A673 (cell line): ENCODE results near the gene CUEDC2. TPM values are rescaled to one million over a fixed set of nuclear protein-coding genes. Genes with fewer than 3 reads are reported as not detected.
A peak's percentile ranks its signal among the peaks of the same experiment; 100 is the strongest.

Experiments used
- BruUV-seq: library from RNA; stranded (reverse); fragments of 400-500 nt; replicated peaks from 2 replicates; lab custom pipeline; 2021; lab: Mats Ljungman, UMichigan
- CTCF ChIA-PET: fragments of 300-600 bp; sonication (Branson Sonifier 250); formaldehyde crosslinking; loops from one replicate; lab custom pipeline; 2022; ENCODE audit warnings: antibody characterized with exemption; lab: Charles Lee
- POLR2A ChIA-PET: fragments of 300-600 bp; sonication (Branson Sonifier 250); formaldehyde crosslinking; loops from one replicate; lab custom pipeline; 2022; ENCODE audit warnings: antibody characterized with exemption; ENCODE audit not compliant: low non-redundant PET; lab: Charles Lee
- DNase-seq: peaks from one replicate; pipeline ENCODE4 v3.0.0-alpha.2; 2015; ENCODE audit warnings: low spot score
- H3K27ac ChIP-seq: fragments of 200-600 bp; sonication (generic); 2 replicates; pipeline ENCODE4 v1.5.1; 2016; ENCODE audit warnings: mixed run types, low read depth, mild to moderate bottlenecking, mixed read lengths, antibody characterized with exemption, low read length; ENCODE audit not compliant: poor library complexity, severe bottlenecking
- H3K27me3 ChIP-seq: fragments of 200-600 bp; sonication (generic); replicated peaks from 2 replicates; pipeline ENCODE4 v1.6.1; 2017; ENCODE audit warnings: mixed run types, low read depth, mild to moderate bottlenecking, mixed read lengths, antibody characterized with exemption, low read length; ENCODE audit not compliant: insufficient read depth, poor library complexity
- H3K36me3 ChIP-seq: fragments of 200-600 bp; sonication (generic); 2 replicates; pipeline ENCODE4 v1.6.1; 2016; ENCODE audit warnings: mixed run types, mild to moderate bottlenecking, mixed read lengths, antibody characterized with exemption, low read length; ENCODE audit not compliant: insufficient read depth, poor library complexity, severe bottlenecking
- H3K4me1 ChIP-seq: fragments of 200-600 bp; sonication (generic); 2 replicates; pipeline ENCODE4 v1.6.1; 2017; ENCODE audit warnings: mixed run types, mild to moderate bottlenecking, mixed read lengths, antibody characterized with exemption, low read length; ENCODE audit not compliant: insufficient read depth, poor library complexity, severe bottlenecking
- H3K4me3 ChIP-seq: fragments of 200-600 bp; sonication (generic); 2 replicates; pipeline ENCODE4 v1.5.1; 2016; ENCODE audit warnings: low read depth, mixed run types, mild to moderate bottlenecking, mixed read lengths, low read length; ENCODE audit not compliant: poor library complexity, severe bottlenecking
- H3K9me3 ChIP-seq: fragments of 200-600 bp; sonication (generic); 2 replicates; pipeline ENCODE4 v1.6.1; 2016; ENCODE audit warnings: mixed run types, low read depth, mild to moderate bottlenecking, mixed read lengths, antibody characterized with exemption, low read length; ENCODE audit not compliant: poor library complexity, severe bottlenecking
- CTCF ChIP-seq: fragments of 300-800, 200-600 bp; sonication (generic); conservative IDR thresholded peaks from 2 replicates; pipeline ENCODE4 v1.5.1; 2017; ENCODE audit warnings: low read depth, mild to moderate bottlenecking, antibody characterized with exemption, low read length, moderate library complexity, mixed read lengths
- EZH2 ChIP-seq: fragments of 200-600 bp; sonication (generic); IDR thresholded peaks from 2 replicates; pipeline ENCODE4 v1.6.1; 2017; ENCODE audit warnings: borderline replicate concordance, low read depth, mild to moderate bottlenecking, mixed read lengths, antibody characterized with exemption, low read length; ENCODE audit not compliant: poor library complexity, severe bottlenecking
- intact Hi-C: fragments of 100-400 bp; cut with micrococcal nuclease; formaldehyde crosslinking; loops from one replicate; pipeline ENCODE4 v1.10.0; 2022; ENCODE audit not compliant: unreplicated experiment
- total RNA-seq: library from RNA; stranded (reverse); gene quantifications from 2 replicates; pipeline ENCODE4 v1.2.3, GENCODE V29; 2021

CUEDC2 gene
- total RNA-seq, 1 experiment from 2014 or later: 63.7 TPM

DNA sequence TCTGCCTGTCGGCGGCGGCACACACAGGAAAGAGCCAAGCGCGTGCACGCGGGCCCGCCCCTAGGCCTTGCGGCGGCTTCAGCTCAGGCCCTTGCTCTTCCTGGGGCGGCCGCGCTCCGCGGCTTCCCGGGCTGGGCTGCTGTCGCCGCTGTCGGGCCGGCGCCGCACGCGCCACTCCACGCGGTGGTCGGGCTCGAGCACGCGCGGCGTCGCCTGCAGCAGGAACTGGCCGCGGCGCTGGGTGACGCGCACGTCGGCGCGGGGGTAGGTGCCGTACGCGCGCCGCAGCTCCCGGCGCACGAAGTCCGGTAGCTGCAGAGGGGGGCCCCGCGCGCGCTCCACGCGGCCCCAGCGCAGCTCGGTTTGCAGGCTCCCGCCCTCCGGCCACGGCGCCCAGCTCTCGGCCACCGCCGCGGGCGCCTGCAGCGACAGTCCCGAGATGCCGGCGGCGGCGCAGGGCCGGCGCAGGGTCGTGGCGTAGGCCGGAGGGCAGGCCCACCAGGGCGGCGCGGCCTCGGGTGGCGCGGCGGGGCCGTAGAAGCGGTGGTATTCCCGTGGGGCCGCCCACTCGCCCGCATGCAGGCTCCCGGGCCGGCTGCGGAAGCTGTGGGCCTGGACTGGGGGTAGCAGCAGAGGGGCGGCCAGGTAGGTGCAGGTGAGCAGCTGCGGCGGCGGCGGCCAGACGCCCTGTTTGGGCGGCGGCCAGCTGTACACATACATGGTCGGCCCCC lies 18.2 kb upstream of the CUEDC2 start:
- Histone ChIP-seq H3K4me3 (peak overlapping the region; percentile 89), H3K27ac (peak overlapping the region; percentile 82), H3K27me3 (no peaks in the 10 kb centered on the region), H3K4me1 (peaks cover 6% of the 10 kb centered on the region), H3K36me3 (peaks cover 12% of the 10 kb centered on the region), H3K9me3 (no peaks in the 10 kb centered on the region)
- ChIA-PET POLR2A (interaction anchor here (0.7 kb wide), 1 partner anchor 18 kb away, joined by 4 read pairs; the partner anchor contains the start of gene CUEDC2), CTCF (no interaction called here)
- TF ChIP-seq CTCF (no peak), EZH2 (no peak)
- intact Hi-C loops: no loop called here
- BruUV-seq: no TSS peak
- DNase-seq: peak; percentile 93

DNA sequence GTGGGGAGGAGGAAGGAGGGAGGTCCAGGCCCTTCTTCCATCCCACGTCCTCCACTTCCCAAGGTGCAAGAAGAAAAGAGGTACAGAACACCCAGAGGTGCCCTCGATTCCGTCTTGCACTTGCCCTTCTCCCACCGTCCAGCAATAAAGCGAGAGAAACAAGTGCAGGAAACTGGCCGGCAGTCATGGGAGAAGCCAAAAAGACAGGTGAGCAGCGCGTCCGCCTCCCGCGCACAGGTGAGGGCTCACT lies 17.7 kb upstream of the CUEDC2 start:
- intact Hi-C loops: no loop called here
- POLR2A ChIA-PET: interaction anchor here (0.7 kb wide), 1 partner anchor 18 kb away, joined by 4 read pairs; the partner anchor contains the start of gene CUEDC2
- Histone ChIP-seq H3K4me3 (peak overlapping the region; percentile 89), H3K27me3 (no peaks in the 10 kb centered on the region), H3K36me3 (peaks cover 7% of the 10 kb centered on the region), H3K27ac (peak overlapping the region; percentile 82), H3K4me1 (peaks cover 6% of the 10 kb centered on the region), H3K9me3 (no peaks in the 10 kb centered on the region)
- no peak for DNase-seq
- CTCF ChIA-PET: interaction anchor here (0.7 kb wide), 1 partner anchor 281 kb away, joined by 6 read pairs; no protein-coding TSS in a partner anchor
- BruUV-seq: no TSS peak
- TF ChIP-seq EZH2 (no peak), CTCF (no peak)

- Histone ChIP-seq H3K4me1 (peaks cover 6% of the 10 kb centered on the region), H3K9me3 (no peaks in the 10 kb centered on the region), H3K27ac (peak overlapping the region; percentile 82), H3K36me3 (peaks cover 5% of the 10 kb centered on the region), H3K27me3 (no peaks in the 10 kb centered on the region), H3K4me3 (peak overlapping the region; percentile 89)
- BruUV-seq: no TSS peak
- ChIA-PET CTCF (interaction anchor here (0.7 kb wide), 1 partner anchor 280 kb away, joined by 6 read pairs; no protein-coding TSS in a partner anchor), POLR2A (interaction anchor here (0.7 kb wide), 1 partner anchor 17 kb away, joined by 4 read pairs; the partner anchor contains the start of gene CUEDC2)
- TF ChIP-seq CTCF (no peak), EZH2 (no peak)
- intact Hi-C loops: no loop called here
- peak; percentile 74 for DNase-seq
Measured at GRCh38 chr10:102449321-102450123, 17.1 kb upstream of the CUEDC2 start.
